HCT116 (cell line): ENCODE data around the gene COL16A1. TPM values are rescaled to one million over a fixed set of nuclear protein-coding genes. Genes with fewer than 3 reads are reported as not detected.

Experiments used
- ATAC-seq: fragments of 200-7000 bp; cut with Tn5 transposase; 2 replicates; pipeline ENCODE4 v1.9.1; 2020; ENCODE audit warnings: mild to moderate bottlenecking, moderate library complexity
- BruUV-seq: library from RNA; stranded (reverse); fragments of 400-500 nt; replicated peaks from 2 replicates; lab custom pipeline; 2021; lab: Mats Ljungman, UMichigan
- CTCF ChIA-PET: fragments of 300-600 bp; sonication (Branson Sonifier 250); formaldehyde crosslinking; loops from one replicate; lab custom pipeline; 2021; ENCODE audit warnings: antibody characterized with exemption; lab: Charles Lee
- POLR2A ChIA-PET: fragments of 300-600, 350-600 bp; sonication (Branson Sonifier 250); formaldehyde crosslinking; loops from one replicate; lab custom pipeline; 2021; ENCODE audit warnings: antibody characterized with exemption; lab: Charles Lee
- RAD21 ChIA-PET, 2 experiments: fragments of 300-600 bp; sonication (Branson Sonifier 250); formaldehyde crosslinking; loops; one replicate each; lab custom pipeline; 2023; ENCODE audit warnings: low total read pairs in 2 of 2; ENCODE audit not compliant: uncharacterized antibody in 2 of 2, unreplicated experiment in 2 of 2, low non-redundant PET in 1 of 2; lab: Charles Lee
- DNase-seq: peaks from one replicate; pipeline ENCODE4 v3.0.0-alpha.2; 2010; ENCODE audit warnings: low read depth, low spot score
- H2AFZ ChIP-seq: fragments of 200-600 bp; shearing (Covaris generic), sonication (generic); 2 replicates; pipeline ENCODE4 v1.6.1; 2017; ENCODE audit warnings: low read depth, mixed run types, mixed read lengths, antibody characterized with exemption, low read length; ENCODE audit not compliant: poor library complexity, severe bottlenecking
- H3K27ac ChIP-seq: 2 replicates; pipeline ENCODE4 v1.5.1; 2012; ENCODE audit warnings: low read depth, low read length
- H3K27me3 ChIP-seq: fragments of 200-600 bp; sonication (generic); 2 replicates; pipeline ENCODE4 v1.6.1; 2016; ENCODE audit warnings: mixed run types, low read length, mixed read lengths; ENCODE audit not compliant: insufficient read depth
- H3K36me3 ChIP-seq, 2 experiments: fragments of 200-500 bp in 1 of 2; fragments of 200-600 bp in 1 of 2; sonication (Bioruptor generic) in 1 of 2; sonication (generic) in 1 of 2; 2 replicates each; pipeline versions ENCODE4 v1.5.1 to v1.6.1; 2014 to 2016; ENCODE audit warnings: low read length in 2 of 2, inconsistent platforms in 1 of 2, mixed read lengths in 1 of 2, mixed run types in 1 of 2; ENCODE audit not compliant: insufficient read depth in 2 of 2, control insufficient read depth in 1 of 2
- H3K4me1 ChIP-seq, 2 experiments: fragments of 200-600 bp in 1 of 2; sonication (generic) in 1 of 2; 2 replicates each; pipeline versions ENCODE4 v1.5.1 to v1.6.1; 2012 to 2017; ENCODE audit warnings: low read length in 2 of 2, inconsistent platforms in 1 of 2, mild to moderate bottlenecking in 1 of 2, mixed read lengths in 1 of 2, mixed run types in 1 of 2, moderate library complexity in 1 of 2; ENCODE audit not compliant: insufficient read depth in 2 of 2, control insufficient read depth in 1 of 2
- H3K4me2 ChIP-seq: fragments of 200-600 bp; sonication (generic); 2 replicates; pipeline ENCODE4 v1.6.1; 2017; ENCODE audit warnings: mixed run types, low read length, mixed read lengths
- H3K4me3 ChIP-seq, 2 experiments: fragments of 200-600 bp in 1 of 2; sonication (generic) in 1 of 2; replicated peaks in 1 of 2; 2 replicates each; pipeline ENCODE4 v1.5.1; 2011 to 2016; ENCODE audit warnings: low read length in 2 of 2, control low read depth in 1 of 2, low read depth in 1 of 2, mild to moderate bottlenecking in 1 of 2, mixed read lengths in 1 of 2, mixed run types in 1 of 2
- H3K79me2 ChIP-seq: fragments of 200-600 bp; sonication (generic); 2 replicates; pipeline ENCODE4 v1.6.1; 2017; ENCODE audit warnings: mild to moderate bottlenecking, mixed run types, low read length, moderate library complexity, mixed read lengths; ENCODE audit not compliant: insufficient read depth
- H3K9ac ChIP-seq: fragments of 200-600 bp; sonication (generic); 2 replicates; pipeline ENCODE4 v1.6.1; 2016; ENCODE audit warnings: low read length, mixed read lengths
- H3K9me2 ChIP-seq: fragments of 200-600 bp; sonication (generic), shearing (Covaris generic); 2 replicates; pipeline ENCODE4 v1.6.1; 2017; ENCODE audit warnings: mixed run types, mild to moderate bottlenecking, moderate library complexity; ENCODE audit not compliant: insufficient read depth
- H3K9me3 ChIP-seq, 2 experiments: fragments of 200-500 bp in 1 of 2; fragments of 200-600 bp in 1 of 2; sonication (Bioruptor generic) in 1 of 2; sonication (generic) in 1 of 2; 2 replicates each; pipeline ENCODE4 v1.6.1; 2014 to 2017; ENCODE audit warnings: low read length in 2 of 2, mixed read lengths in 2 of 2, inconsistent platforms in 1 of 2, low read depth in 1 of 2, mild to moderate bottlenecking in 1 of 2, mixed run types in 1 of 2, moderate library complexity in 1 of 2; ENCODE audit not compliant: control insufficient read depth in 1 of 2, insufficient read depth in 1 of 2
- H4K20me1 ChIP-seq: fragments of 200-600 bp; sonication (generic), shearing (Covaris generic); 2 replicates; pipeline ENCODE4 v1.6.1; 2017; ENCODE audit warnings: mixed run types, mild to moderate bottlenecking, moderate library complexity; ENCODE audit not compliant: insufficient read depth
- CBX3 ChIP-seq: IDR thresholded peaks from 2 replicates; pipeline ENCODE4 v1.6.1; 2012; ENCODE audit warnings: low read depth
- CEBPB ChIP-seq: IDR thresholded peaks from 2 replicates; pipeline ENCODE4 v1.6.1; 2012; ENCODE audit warnings: low read depth
- EGR1 ChIP-seq: IDR thresholded peaks from 2 replicates; pipeline ENCODE4 v1.6.1; 2012; ENCODE audit warnings: low read depth
- ELF1 ChIP-seq: IDR thresholded peaks from 2 replicates; pipeline ENCODE4 v1.6.1; 2012; ENCODE audit warnings: low read depth, borderline replicate concordance
- EZH2 ChIP-seq: fragments of 200-600 bp; sonication (generic); IDR thresholded peaks from 2 replicates; pipeline ENCODE4 v1.6.1; 2017; ENCODE audit warnings: antibody characterized with exemption, mixed run types
- EZH2phosphoT487 ChIP-seq: fragments of 200-600 bp; IDR thresholded peaks from 2 replicates; pipeline ENCODE4 v1.6.1; 2018; ENCODE audit warnings: antibody characterized with exemption, borderline replicate concordance
- FOSL1 ChIP-seq: IDR thresholded peaks from 2 replicates; pipeline ENCODE4 v1.6.1; 2012; ENCODE audit warnings: low read depth
- JUND ChIP-seq: IDR thresholded peaks from 2 replicates; pipeline ENCODE4 v1.6.1; 2012
- SRF ChIP-seq: IDR thresholded peaks from 2 replicates; pipeline ENCODE4 v1.6.1; 2012; ENCODE audit warnings: low read depth
- YY1 ChIP-seq: IDR thresholded peaks from 2 replicates; pipeline ENCODE4 v1.6.1; 2011; ENCODE audit warnings: low read length, low read depth, moderate library complexity, mild to moderate bottlenecking; ENCODE audit not compliant: insufficient replicate concordance; ENCODE audit errors: extremely low read depth
- ZBTB33 ChIP-seq: IDR thresholded peaks from 2 replicates; pipeline ENCODE4 v1.6.1; 2011; ENCODE audit warnings: mild to moderate bottlenecking, low read length, moderate library complexity; ENCODE audit not compliant: insufficient replicate concordance; ENCODE audit errors: extremely low read depth
- ZNF274 ChIP-seq: fragments of 200-500 bp; sonication (Bioruptor generic); IDR thresholded peaks from 2 replicates; pipeline ENCODE4 v1.6.1; 2014; ENCODE audit warnings: mild to moderate bottlenecking, low read depth, low read length, inconsistent platforms
- intact Hi-C: fragments of 100-400 bp; cut with micrococcal nuclease; formaldehyde crosslinking; loops from 2 replicates; pipeline ENCODE4 v1.10.0; 2022
- total RNA-seq: library from RNA; stranded (reverse); gene quantifications from one replicate; pipeline ENCODE4 v1.2.1, GENCODE V29; 2021; ENCODE audit not compliant: unreplicated experiment
- TF ChIP-seq, protein P1 (sequence below), 3 experiments: fragments of 200-600 bp in 1 of 3; sonication (generic) in 1 of 3; IDR thresholded peaks in 2 of 3; conservative IDR thresholded peaks in 1 of 3; 2 replicates each; pipeline ENCODE4 v1.5.1; 2012 to 2017; ENCODE audit warnings: low read depth in 2 of 3, low read length in 2 of 3, antibody characterized with exemption in 1 of 3, borderline replicate concordance in 1 of 3, control low read depth in 1 of 3, mild to moderate bottlenecking in 1 of 3, mixed read lengths in 1 of 3, mixed run types in 1 of 3, moderate library complexity in 1 of 3; ENCODE audit not compliant: insufficient read depth in 1 of 3
- TF ChIP-seq, protein P2 (sequence below): IDR thresholded peaks from 2 replicates; pipeline ENCODE4 v1.6.1; 2012

COL16A1 gene
- total RNA-seq, 1 experiment from 2014 or later = 2.2 TPM

DNA sequence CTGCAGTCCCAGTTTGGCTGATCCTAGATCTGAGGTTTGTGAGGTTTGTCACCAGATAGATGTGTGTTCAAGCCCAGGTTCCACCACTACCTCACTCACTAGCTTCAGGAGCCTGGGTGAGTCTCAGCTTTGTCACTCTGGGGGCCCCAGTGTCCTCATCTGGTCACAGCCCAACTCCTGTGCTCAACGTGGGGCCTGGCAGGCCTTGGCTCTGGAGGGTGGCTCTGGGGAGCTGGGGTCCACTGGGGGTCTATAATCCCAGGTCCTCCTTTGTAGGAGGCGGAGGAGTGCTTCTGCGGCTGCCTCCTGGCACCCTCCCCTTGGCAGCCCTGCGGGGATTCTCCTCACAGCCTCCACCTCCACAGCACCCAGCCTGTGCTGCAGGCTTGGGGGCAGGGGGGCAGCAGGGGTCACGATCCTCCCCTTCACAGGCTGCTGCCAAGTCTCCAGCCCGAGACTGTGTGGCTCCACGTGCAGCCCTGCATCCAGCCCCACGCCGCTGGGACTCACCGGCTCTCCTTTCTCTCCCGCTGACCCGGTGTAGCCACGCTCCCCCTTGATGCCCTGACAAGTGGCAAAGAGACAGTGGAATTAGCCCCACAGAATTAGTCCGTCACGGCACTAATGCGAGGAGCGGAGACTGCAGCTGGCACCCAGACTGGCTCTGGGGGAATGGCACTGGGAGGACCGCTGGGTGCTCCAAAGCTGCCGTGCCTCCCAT lies 36.6 kb downstream of the COL16A1 start:
- no peak for TF ChIP-seq ZNF274
- TF ChIP-seq, all 23 proteins: peak for 0
- no peaks in the 10 kb centered on the region for H3K79me2 ChIP-seq
- no peaks in the 10 kb centered on the region for H3K36me3 ChIP-seq
- ATAC-seq (no peak), DNase-seq (no peak)
- ChIA-PET CTCF (interaction anchor here (1.2 to 6.0 kb wide), 3 partner anchors 121 to 297 kb away, joined by 3 to 105 read pairs (median 5); no protein-coding TSS in a partner anchor), RAD21 (no interaction called here), POLR2A (no interaction called here)
- intact Hi-C loops = loop anchor here (10.0 kb wide), 1 partner anchor 298 kb away; no protein-coding TSS in a partner anchor
- no peak overlapping the region for H3K4me3 ChIP-seq
- no peaks in the 10 kb centered on the region for H3K9me3 ChIP-seq
- H3K9me2 ChIP-seq = no peaks in the 10 kb centered on the region
- H4K20me1 ChIP-seq = no peaks in the 10 kb centered on the region
- no peak overlapping the region for H3K27ac ChIP-seq
- BruUV-seq = no TSS peak
- H3K27me3 ChIP-seq = no peaks in the 10 kb centered on the region
- H3K4me2 ChIP-seq = peak overlapping the region; percentile 45
- peaks cover 23 to 29% of the 10 kb centered on the region in 2 experiments for H3K4me1 ChIP-seq
- H3K9ac ChIP-seq = no peak overlapping the region
- no peak overlapping the region for H2AFZ ChIP-seq

GRCh38 chr1:31666263-31666963 lies 37.4 kb downstream of the COL16A1 start:
- H3K9me2 ChIP-seq = no peaks in the 10 kb centered on the region
- H3K4me2 ChIP-seq = peak overlapping the region; percentile 45
- no peak overlapping the region for H3K9ac ChIP-seq
- no peaks in the 10 kb centered on the region for H3K27me3 ChIP-seq
- BruUV-seq = no TSS peak
- intact Hi-C loops = loop anchor here (10.0 kb wide), 1 partner anchor 298 kb away; no protein-coding TSS in a partner anchor
- ChIA-PET CTCF (interaction anchor here (1.1 to 6.0 kb wide), 5 partner anchors 46 to 298 kb away, joined by 3 to 105 read pairs (median 3); no protein-coding TSS in a partner anchor), POLR2A (no interaction called here), RAD21 (interaction anchor here in 1 of 2 experiments (2.8 kb wide), 1 partner anchor 122 kb away, joined by 28 read pairs; no protein-coding TSS in a partner anchor)
- no peak overlapping the region for H3K4me3 ChIP-seq
- no peak overlapping the region for H3K27ac ChIP-seq
- ATAC-seq (0 out of 2 replicates have a peak, but pooled peaks have one; percentile 15), DNase-seq (no peak)
- no peaks in the 10 kb centered on the region for H3K9me3 ChIP-seq
- peaks cover 23 to 29% of the 10 kb centered on the region in 2 experiments for H3K4me1 ChIP-seq
- no peaks in the 10 kb centered on the region for H3K79me2 ChIP-seq
- H3K36me3 ChIP-seq = no peaks in the 10 kb centered on the region
- H2AFZ ChIP-seq = no peak overlapping the region
- no peaks in the 10 kb centered on the region for H4K20me1 ChIP-seq
- TF ChIP-seq EZH2phosphoT487 = no peak
- TF ChIP-seq EGR1 = no peak
- TF ChIP-seq CEBPB = no peak
- TF ChIP-seq SRF = no peak
- TF ChIP-seq, protein P1, sequence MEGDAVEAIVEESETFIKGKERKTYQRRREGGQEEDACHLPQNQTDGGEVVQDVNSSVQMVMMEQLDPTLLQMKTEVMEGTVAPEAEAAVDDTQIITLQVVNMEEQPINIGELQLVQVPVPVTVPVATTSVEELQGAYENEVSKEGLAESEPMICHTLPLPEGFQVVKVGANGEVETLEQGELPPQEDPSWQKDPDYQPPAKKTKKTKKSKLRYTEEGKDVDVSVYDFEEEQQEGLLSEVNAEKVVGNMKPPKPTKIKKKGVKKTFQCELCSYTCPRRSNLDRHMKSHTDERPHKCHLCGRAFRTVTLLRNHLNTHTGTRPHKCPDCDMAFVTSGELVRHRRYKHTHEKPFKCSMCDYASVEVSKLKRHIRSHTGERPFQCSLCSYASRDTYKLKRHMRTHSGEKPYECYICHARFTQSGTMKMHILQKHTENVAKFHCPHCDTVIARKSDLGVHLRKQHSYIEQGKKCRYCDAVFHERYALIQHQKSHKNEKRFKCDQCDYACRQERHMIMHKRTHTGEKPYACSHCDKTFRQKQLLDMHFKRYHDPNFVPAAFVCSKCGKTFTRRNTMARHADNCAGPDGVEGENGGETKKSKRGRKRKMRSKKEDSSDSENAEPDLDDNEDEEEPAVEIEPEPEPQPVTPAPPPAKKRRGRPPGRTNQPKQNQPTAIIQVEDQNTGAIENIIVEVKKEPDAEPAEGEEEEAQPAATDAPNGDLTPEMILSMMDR (IDR thresholded peaks at IDR 0.05 in 2 of 3, conservative IDR thresholded peaks at IDR 0.05 in 1 of 3; ENCODE audit: borderline replicate concordance in 1 of 3, insufficient read depth in 1 of 3, low read depth in 2 of 3, low read length in 2 of 3) = no peak
- TF ChIP-seq ZBTB33 = no peak
- TF ChIP-seq JUND = no peak
- TF ChIP-seq CBX3 = no peak
- no peak for TF ChIP-seq FOSL1
- no peak for TF ChIP-seq EZH2
- TF ChIP-seq, protein P2, sequence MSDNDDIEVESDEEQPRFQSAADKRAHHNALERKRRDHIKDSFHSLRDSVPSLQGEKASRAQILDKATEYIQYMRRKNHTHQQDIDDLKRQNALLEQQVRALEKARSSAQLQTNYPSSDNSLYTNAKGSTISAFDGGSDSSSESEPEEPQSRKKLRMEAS = no peak
- TF ChIP-seq ELF1 = no peak
- no peak for TF ChIP-seq YY1
